Left ventricle myocardium inferior (tissue), 1 donor: ENCODE results near the gene SIRT7. TPM values are rescaled to one million over a fixed set of nuclear protein-coding genes. Genes with fewer than 3 reads are reported as not detected.
"Not testable (repeated sequence)": the region's sequence is repeated elsewhere in the genome, so short reads cannot be mapped to it uniquely, and the experiment has no call there.

ENCODE experiments used
- DNase-seq: peaks from one replicate; pipeline ENCODE4 v3.0.0-alpha.2; 2020
- H3K27ac ChIP-seq: fragments of 200-600 bp; replicated peaks from 2 replicates; pipeline ENCODE4 v1.8.0; 2021
- H3K27me3 ChIP-seq: fragments of 200-600 bp; 2 replicates; pipeline ENCODE4 v1.8.0; 2021; ENCODE audit warnings: low read depth
- H3K36me3 ChIP-seq: fragments of 200-600 bp; 2 replicates; pipeline ENCODE4 v1.8.0; 2021
- H3K4me1 ChIP-seq: fragments of 200-600 bp; 2 replicates; pipeline ENCODE4 v1.8.0; 2021
- H3K4me3 ChIP-seq: fragments of 200-600 bp; 2 replicates; pipeline ENCODE4 v1.8.0; 2021; ENCODE audit warnings: mild to moderate bottlenecking, moderate library complexity
- H3K9me3 ChIP-seq: fragments of 200-600 bp; replicated peaks from 2 replicates; pipeline ENCODE4 v1.8.0; 2021
- CTCF ChIP-seq: fragments of 200-600 bp; IDR thresholded peaks from 2 replicates; pipeline ENCODE4 v1.8.0; 2021; ENCODE audit warnings: antibody characterized with exemption, mild to moderate bottlenecking, borderline replicate concordance
- intact Hi-C: fragments of 100-400 bp; cut with micrococcal nuclease; formaldehyde crosslinking; loops from one replicate; pipeline ENCODE4 v1.11.0; 2022
- total RNA-seq: library from RNA; stranded (reverse); fragmentation: NEBNext Ultra II Directional; extraction: Animal tissue kit (Norgen Biotek cat#: 25700); gene quantifications from one replicate; pipeline ENCODE4 v1.2.1, GENCODE V29; 2021
- donor health status: DM: no; HTN: yes; CAD: no; lungs with severe emphysema.

Gene SIRT7
- total RNA-seq, 1 donor from 2014 or later = 8.5 TPM

GRCh38 chr17:81920612-81921536 is 2.9 kb upstream of the SIRT7 start:
- no peak for DNase-seq
- Histone ChIP-seq H3K27me3 (no peaks in the 10 kb centered on the region), H3K9me3 (no peaks in the 10 kb centered on the region), H3K27ac (no peak overlapping the region), H3K36me3 (peaks cover 32% of the 10 kb centered on the region), H3K4me3 (no peak overlapping the region), H3K4me1 (peaks cover 80% of the 10 kb centered on the region)
- intact Hi-C loops = no loop called here
- no peak for TF ChIP-seq CTCF

- Histone ChIP-seq H3K27me3 (no peaks in the 10 kb centered on the region), H3K4me3 (no peak overlapping the region)
- intact Hi-C loops = no loop called here
Observed at GRCh38 chr17:81918832-81919545, 1.0 kb upstream of the SIRT7 start.

GRCh38 chr17:81918333-81918669 is 325 bp upstream of the SIRT7 start:
- peak overlapping the region; percentile 79 for H3K27ac ChIP-seq
- H3K36me3 ChIP-seq = peaks cover 57% of the 10 kb centered on the region
- intact Hi-C loops, DNase-seq, H3K9me3 ChIP-seq, H3K27me3 ChIP-seq: not testable (repeated sequence)
- peak overlapping the region; percentile 90 for H3K4me3 ChIP-seq
- peak; percentile 10 for TF ChIP-seq CTCF
- H3K4me1 ChIP-seq = peaks cover 59% of the 10 kb centered on the region

More at GRCh38 chr17:81918832-81919545, 1.0 kb upstream of the SIRT7 start:
- H3K36me3 ChIP-seq = peaks cover 50% of the 10 kb centered on the region
- no peaks in the 10 kb centered on the region for H3K9me3 ChIP-seq
- no peak for DNase-seq
- TF ChIP-seq CTCF = no peak
- H3K4me1 ChIP-seq = peaks cover 66% of the 10 kb centered on the region
- H3K27ac ChIP-seq = peak overlapping the region; percentile 79

GRCh38 chr17:81916234-81917001 is 1.6 kb downstream of the SIRT7 start:
- Histone ChIP-seq H3K36me3 (peaks cover 59% of the 10 kb centered on the region), H3K27ac (no peak overlapping the region), H3K4me1 (peaks cover 49% of the 10 kb centered on the region), H3K9me3 (no peaks in the 10 kb centered on the region), H3K27me3 (no peaks in the 10 kb centered on the region), H3K4me3 (peak overlapping the region; percentile 90)
- no peak for TF ChIP-seq CTCF
- intact Hi-C loops = no loop called here
- no peak for DNase-seq

- Histone ChIP-seq H3K4me1 (peaks cover 51% of the 10 kb centered on the region), H3K9me3 (no peaks in the 10 kb centered on the region), H3K36me3 (peaks cover 49% of the 10 kb centered on the region), H3K4me3 (no peak overlapping the region), H3K27ac (no peak overlapping the region), H3K27me3 (no peaks in the 10 kb centered on the region)
- no peak for TF ChIP-seq CTCF
- no peak for DNase-seq
- intact Hi-C loops = no loop called here
Observed at GRCh38 chr17:81915331-81915730, 2.6 kb downstream of the SIRT7 start.
